RWPE2 (cell line): Measurements from ENCODE around the gene OR2W3.
A peak's percentile ranks its signal among the peaks of the same experiment; 100 is the strongest.
"Not testable (repeated sequence)": the region's sequence is repeated elsewhere in the genome, so short reads cannot be mapped to it uniquely, and the experiment has no call there.

Source experiments
- ATAC-seq: fragments of 200-7000 bp; cut with Tn5 transposase; 3 replicates; pipeline ENCODE4 v1.9.1; 2021; ENCODE audit warnings: low read depth
- DNase-seq: peaks from one replicate; pipeline ENCODE4 v3.0.0-alpha.2; 2020; ENCODE audit warnings: low spot score
- H3K27ac ChIP-seq: fragments of 450-650 bp; 2 replicates; pipeline ENCODE4 v1.5.1; 2017; ENCODE audit warnings: mild to moderate bottlenecking; ENCODE audit not compliant: poor library complexity, severe bottlenecking
- H3K27me3 ChIP-seq: fragments of 250-450 bp; sonication (Bioruptor Pico); 2 replicates; pipeline ENCODE4 v1.5.1; 2021; ENCODE audit warnings: mild to moderate bottlenecking, moderate library complexity; ENCODE audit not compliant: insufficient read depth, poor library complexity, severe bottlenecking
- H3K36me3 ChIP-seq: fragments of 250-450 bp; sonication (Bioruptor Pico); 2 replicates; pipeline ENCODE4 v1.5.1; 2020; ENCODE audit warnings: low read depth, mild to moderate bottlenecking, moderate library complexity
- H3K4me1 ChIP-seq: fragments of 250-450 bp; sonication (Bioruptor Pico); 2 replicates; pipeline ENCODE4 v1.5.1; 2021; ENCODE audit warnings: mild to moderate bottlenecking, moderate library complexity; ENCODE audit not compliant: insufficient read depth, poor library complexity, severe bottlenecking
- H3K4me3 ChIP-seq: fragments of 250-450 bp; sonication (Bioruptor Pico); 2 replicates; pipeline ENCODE4 v1.5.1; 2021; ENCODE audit warnings: mild to moderate bottlenecking, moderate library complexity; ENCODE audit not compliant: severe bottlenecking
- H3K9me3 ChIP-seq: fragments of 250-450 bp; sonication (Bioruptor Pico); 2 replicates; pipeline ENCODE4 v1.5.1; 2021; ENCODE audit warnings: mild to moderate bottlenecking, moderate library complexity; ENCODE audit not compliant: severe bottlenecking
- CTCF ChIP-seq: fragments of 450-650 bp; IDR thresholded peaks from one replicate; pipeline ENCODE4 v1.5.1; 2017; ENCODE audit warnings: mild to moderate bottlenecking, moderate library complexity; ENCODE audit not compliant: poor library complexity, severe bottlenecking

OR2W3 gene

GRCh38 chr1:247933989-247934388 lies 38.6 kb downstream of the OR2W3 start:
- no peak for ATAC-seq
- Histone ChIP-seq H3K4me3 (no peak overlapping the region), H3K36me3 (no peaks in the 10 kb centered on the region), H3K27me3 (no peaks in the 10 kb centered on the region), H3K4me1 (no peaks in the 10 kb centered on the region), H3K9me3 (no peaks in the 10 kb centered on the region), H3K27ac (no peak overlapping the region)
- no peak for TF ChIP-seq CTCF
- DNase-seq = no peak

DNA sequence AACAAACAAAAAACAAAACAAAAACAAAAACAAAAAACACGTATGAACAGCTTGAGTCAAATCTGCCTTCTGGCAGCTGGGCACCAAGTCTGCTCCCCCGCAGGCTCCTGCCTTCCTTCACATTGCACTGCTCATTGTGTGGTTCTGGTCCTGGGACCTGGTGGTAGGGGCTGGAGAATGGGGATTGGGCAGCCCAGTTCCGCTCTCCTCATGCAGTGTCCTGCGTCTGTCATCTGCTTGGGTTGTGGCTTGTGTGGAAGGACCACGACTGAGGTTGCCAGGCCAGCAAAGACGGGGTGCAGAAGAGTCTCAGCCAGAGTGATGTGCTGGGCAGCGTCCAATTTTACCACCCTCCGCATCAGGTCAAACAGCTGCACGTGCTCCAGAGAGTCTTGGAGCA lies 40.4 kb downstream of the OR2W3 start:
- DNase-seq = no peak
- H3K9me3 ChIP-seq = peaks cover 3% of the 10 kb centered on the region
- H3K4me1 ChIP-seq = no peaks in the 10 kb centered on the region
- no peak overlapping the region for H3K27ac ChIP-seq
- no peaks in the 10 kb centered on the region for H3K36me3 ChIP-seq
- H3K4me3 ChIP-seq = no peak overlapping the region
- ATAC-seq = no peak
- no peaks in the 10 kb centered on the region for H3K27me3 ChIP-seq
- no peak for TF ChIP-seq CTCF

- H3K36me3 ChIP-seq = no peaks in the 10 kb centered on the region
- H3K27me3 ChIP-seq = no peaks in the 10 kb centered on the region
- ATAC-seq = no peak
- no peaks in the 10 kb centered on the region for H3K4me1 ChIP-seq
- TF ChIP-seq CTCF = no peak
- peaks cover 3% of the 10 kb centered on the region for H3K9me3 ChIP-seq
- no peak for DNase-seq
- H3K27ac ChIP-seq = no peak overlapping the region
- no peak overlapping the region for H3K4me3 ChIP-seq
Measured at GRCh38 chr1:247936415-247936814, 41.0 kb downstream of the OR2W3 start.

DNA sequence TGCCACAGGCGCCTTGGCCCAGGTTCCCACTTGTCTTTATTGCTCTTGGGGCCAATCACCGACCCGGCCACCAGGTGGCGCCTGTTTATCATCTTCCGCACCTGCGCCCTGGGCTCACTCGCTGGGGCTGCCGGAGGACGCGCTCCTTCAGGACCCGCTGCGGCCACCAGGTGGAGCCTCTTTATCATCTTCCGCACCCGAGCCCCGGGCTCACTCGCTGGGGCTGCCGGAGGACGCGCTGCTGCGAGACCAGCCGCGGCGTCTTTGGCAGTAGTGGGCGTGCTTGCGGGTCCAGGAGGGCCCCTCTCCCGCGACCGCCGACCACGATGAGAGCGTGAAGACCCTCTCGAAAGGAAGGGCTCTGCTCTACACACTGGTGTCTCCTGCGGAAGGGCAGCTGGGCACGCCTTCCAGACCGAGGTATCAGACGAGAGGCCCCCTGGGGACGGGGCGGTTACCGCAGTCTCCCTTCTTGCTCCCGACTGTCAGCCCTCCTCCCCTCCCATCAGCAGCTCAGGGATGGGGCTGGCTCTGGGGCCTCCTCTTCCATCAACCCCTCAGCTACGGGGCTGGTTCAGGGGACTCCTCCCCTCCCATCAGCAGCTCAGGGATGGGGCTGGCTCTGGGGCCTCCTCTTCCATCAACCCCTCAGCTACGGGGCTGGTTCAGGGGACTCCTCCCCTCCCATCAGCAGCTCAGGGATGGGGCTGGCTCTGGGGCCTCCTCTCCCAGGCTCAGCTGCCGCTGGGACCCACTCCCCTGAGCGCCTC lies 41.8 kb downstream of the OR2W3 start:
- H3K36me3 ChIP-seq, H3K27me3 ChIP-seq, H3K9me3 ChIP-seq, H3K4me3 ChIP-seq, H3K4me1 ChIP-seq, H3K27ac ChIP-seq, ATAC-seq: not testable (repeated sequence)
- DNase-seq = peak; percentile 69
- peak; percentile 19 for TF ChIP-seq CTCF

DNA sequence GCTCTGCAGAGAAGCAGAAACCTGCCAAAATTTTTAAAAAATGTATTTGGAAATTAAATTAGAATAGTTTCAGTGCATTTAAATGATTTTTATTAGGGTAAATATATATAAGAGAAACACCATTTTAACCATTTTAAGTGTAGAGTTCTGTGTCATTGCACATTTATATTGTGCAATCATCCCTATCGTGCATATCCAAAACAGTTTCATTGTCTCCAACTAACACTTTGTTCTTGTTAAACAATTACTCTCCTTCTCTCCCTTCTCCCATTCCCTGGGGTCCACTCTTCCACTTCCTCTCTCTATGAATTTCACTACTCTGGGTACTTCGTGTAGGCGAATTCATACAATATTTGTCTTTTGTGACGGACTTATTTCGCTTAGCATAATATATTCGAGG lies 47.2 kb downstream of the OR2W3 start:
- peaks cover 3% of the 10 kb centered on the region for H3K9me3 ChIP-seq
- no peak overlapping the region for H3K4me3 ChIP-seq
- TF ChIP-seq CTCF = no peak
- no peaks in the 10 kb centered on the region for H3K4me1 ChIP-seq
- H3K27ac ChIP-seq = no peak overlapping the region
- ATAC-seq (no peak), DNase-seq (no peak)
- no peaks in the 10 kb centered on the region for H3K36me3 ChIP-seq
- no peaks in the 10 kb centered on the region for H3K27me3 ChIP-seq
